Camera-type eye (tissue), 1 donor: ENCODE measurements around the gene PRKCB. TPM values are rescaled to one million over a fixed set of nuclear protein-coding genes. Genes with fewer than 3 reads are reported as not detected.

Source experiments
- total RNA-seq: library from RNA; depleted of rRNA; stranded (reverse); fragments of >200 nt; gene quantifications from one replicate; pipeline ENCODE4 v1.2.3, GENCODE V29; 2014

The PRKCB gene
- 32.5 TPM for total RNA-seq

DNA sequence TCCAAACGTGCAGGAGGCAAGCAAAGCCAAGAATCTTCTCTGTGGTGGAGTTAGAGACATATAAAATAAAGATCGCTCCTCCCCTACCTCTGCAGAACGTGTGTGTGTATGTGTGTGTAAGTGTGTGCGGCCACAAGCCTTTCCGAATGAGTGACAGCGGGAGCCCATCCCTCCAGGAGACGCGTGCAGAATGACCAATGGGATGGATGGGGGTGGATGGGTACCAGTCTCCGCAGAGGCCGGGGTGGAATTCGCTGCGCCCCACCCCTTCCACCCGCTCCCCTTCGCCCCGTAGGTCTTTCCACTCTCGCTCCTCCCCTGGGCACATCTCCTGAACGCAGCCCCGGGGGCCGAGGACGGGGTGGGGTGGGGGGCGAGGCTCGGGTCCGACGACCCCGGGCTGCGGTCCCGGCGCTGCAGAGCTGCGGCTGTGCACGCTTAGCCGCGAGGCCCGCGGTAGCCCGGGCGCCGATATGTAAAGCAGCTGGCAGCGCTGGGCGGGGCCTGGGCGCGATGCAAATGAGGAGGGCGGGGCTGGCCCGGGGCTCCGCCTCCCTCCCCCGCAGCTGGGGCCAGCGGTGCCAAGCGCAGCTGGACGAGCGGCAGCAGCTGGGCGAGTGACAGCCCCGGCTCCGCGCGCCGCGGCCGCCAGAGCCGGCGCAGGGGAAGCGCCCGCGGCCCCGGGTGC lies at the start of gene PRKCB:
TSS of gene PRKCB (plus strand) at position 594 of the 688 bp plus-strand sequence.

DNA sequence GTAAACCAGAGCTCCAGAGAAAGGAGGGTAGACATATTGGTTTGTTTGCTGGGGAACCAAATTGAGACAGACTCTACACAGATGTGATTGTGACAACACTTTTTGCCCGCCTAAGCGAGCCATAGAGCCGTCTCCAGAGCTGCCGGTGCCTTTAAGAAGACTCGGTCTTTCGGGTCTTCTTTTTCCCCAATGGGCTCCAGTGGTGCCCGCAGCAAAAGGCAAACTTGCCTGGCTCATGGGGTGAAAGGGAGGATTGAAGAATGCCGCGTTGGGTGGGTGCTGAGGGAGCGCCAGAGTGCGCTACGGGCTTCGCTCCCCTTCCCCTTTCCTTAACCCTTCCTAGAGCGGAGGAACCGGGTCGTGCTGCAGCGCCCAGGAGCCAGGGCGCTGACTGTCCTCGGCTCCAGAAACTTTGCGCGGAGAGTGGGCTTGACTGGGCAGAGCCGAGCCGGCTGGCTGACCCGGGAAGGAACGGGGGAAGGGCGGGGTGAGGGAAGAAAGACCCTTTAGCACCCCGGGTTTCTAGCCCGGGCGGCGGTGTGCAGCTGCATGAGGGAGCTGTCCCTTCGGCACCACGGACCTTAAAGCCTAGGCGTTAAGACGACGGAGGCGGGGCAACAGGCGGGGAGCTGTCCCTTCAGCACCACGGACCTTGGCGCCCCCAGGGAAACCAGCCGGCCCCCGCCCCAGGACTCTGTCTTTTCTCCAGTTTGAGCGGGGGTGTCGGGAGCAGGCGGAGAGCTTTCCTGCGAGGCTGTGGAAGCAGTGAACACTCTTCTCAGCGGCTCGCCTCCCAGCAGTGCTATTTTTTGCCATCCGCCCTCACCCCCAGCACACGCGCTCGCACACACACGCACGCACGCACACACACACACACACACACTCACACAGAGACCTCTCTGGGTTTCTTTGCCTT lies 419.9 kb downstream of the PRKCB start, which contains the start of gene CACNG3:
TSS of gene CACNG3 (plus strand) at position 880 of the 916 bp plus-strand sequence. CDS start 420 bp downstream, outside the sequence.

Other genes starting within 250 kb of the PRKCB start
- 41.3 TPM for gene NDUFAB1, start 239.7 kb upstream of the PRKCB start, total RNA-seq
- gene PALB2, start 194.7 kb upstream of the PRKCB start, total RNA-seq: 15.6 TPM
- gene DCTN5, start 194.5 kb upstream of the PRKCB start, total RNA-seq: 69.8 TPM
- 9.0 TPM for gene PLK1, start 157.1 kb upstream of the PRKCB start, total RNA-seq
- 0.38 TPM for gene ERN2, start 122.8 kb upstream of the PRKCB start, total RNA-seq
- 0.49 TPM for gene CHP2, start 81.0 kb upstream of the PRKCB start, total RNA-seq